B cell (primary cell): ENCODE data around the gene ZAR1L. TPM values are rescaled to one million over a fixed set of nuclear protein-coding genes. Genes with fewer than 3 reads are reported as not detected.

Experiments used
- ATAC-seq: fragments of 200-7000 bp; cut with Tn5 transposase; one replicate; pipeline ENCODE4 v1.10.0; 2021; ENCODE audit warnings: low read depth, mild to moderate bottlenecking, moderate number of reproducible peaks, moderate library complexity
- CTCF ChIA-PET: fragments of 350-600 bp; sonication (Branson Sonifier 250); formaldehyde crosslinking; loops from one replicate; lab custom pipeline; 2021; ENCODE audit warnings: antibody characterized with exemption, inconsistent platforms; lab: Charles Lee
- POLR2A ChIA-PET: fragments of 350-600 bp; sonication (Branson Sonifier 250); formaldehyde crosslinking; loops from one replicate; lab custom pipeline; 2021; ENCODE audit warnings: antibody characterized with exemption; lab: Charles Lee
- DNase-seq: peaks from one replicate; pipeline ENCODE4 v3.0.0; 2013
- H2AFZ ChIP-seq: 2 replicates; pipeline ENCODE4 v1.6.1; 2012; ENCODE audit warnings: mild to moderate bottlenecking, low read depth, low read length; ENCODE audit not compliant: insufficient read depth, poor library complexity, severe bottlenecking
- H3K27ac ChIP-seq, 2 donors: 1 replicate in 1 of 2; 2 replicates in 1 of 2; pipeline ENCODE4 v1.5.1; 2012 to 2013; ENCODE audit warnings: low read length in 2 of 2, mild to moderate bottlenecking in 2 of 2, moderate library complexity in 1 of 2
- H3K27me3 ChIP-seq, 4 experiments: fragments of 200-600 bp in 1 of 4; sonication (generic) in 1 of 4; replicated peaks in 1 of 4; 1 replicate in 2 of 4; 2 replicates in 2 of 4; pipeline versions ENCODE4 v1.6.1 to v1.7.0; 2013 to 2016; ENCODE audit warnings: low read length in 3 of 4, mild to moderate bottlenecking in 2 of 4, mixed read lengths in 1 of 4, moderate library complexity in 1 of 4; ENCODE audit not compliant: insufficient read depth in 4 of 4, control insufficient read depth in 3 of 4; ENCODE audit errors: control extremely low read depth in 1 of 4
- H3K36me3 ChIP-seq, 2 experiments: replicated peaks in 1 of 2; 1 replicate in 1 of 2; 2 replicates in 1 of 2; pipeline versions ENCODE4 v1.6.1 to v1.7.1; 2013; ENCODE audit warnings: low read length in 1 of 2; ENCODE audit not compliant: insufficient read depth in 2 of 2, control insufficient read depth in 1 of 2; ENCODE audit errors: control extremely low read depth in 1 of 2, extremely low read depth in 1 of 2
- H3K4me1 ChIP-seq, 2 donors: fragments of 200-600 bp in 1 of 2; sonication (generic) in 1 of 2; 1 replicate in 1 of 2; 2 replicates in 1 of 2; pipeline versions ENCODE4 v1.5.1 to v1.6.1; 2013 to 2017; ENCODE audit warnings: low read length in 2 of 2; ENCODE audit not compliant: control insufficient read depth in 2 of 2, insufficient read depth in 2 of 2
- H3K4me2 ChIP-seq: replicated peaks from 2 replicates; pipeline ENCODE3; 2012; ENCODE audit warnings: mild to moderate bottlenecking, low read depth, low read length; ENCODE audit not compliant: poor library complexity, severe bottlenecking
- H3K4me3 ChIP-seq, 5 experiments: fragments of 200-600 bp in 1 of 5; sonication (generic) in 1 of 5; 1 replicate in 3 of 5; 2 replicates in 2 of 5; pipeline versions ENCODE4 v1.5.1 to v1.7.0; 2011 to 2016; ENCODE audit warnings: low read length in 4 of 5, mild to moderate bottlenecking in 4 of 5, low read depth in 2 of 5, control low read depth in 1 of 5, moderate library complexity in 1 of 5; ENCODE audit not compliant: insufficient read depth in 1 of 5; ENCODE audit errors: control extremely low read depth in 1 of 5, extremely low read depth in 1 of 5
- H3K79me2 ChIP-seq: fragments of 200-600 bp; sonication (generic); one replicate; pipeline ENCODE4 v1.6.0; 2016; ENCODE audit warnings: low read length; ENCODE audit not compliant: control insufficient read depth, insufficient read depth
- H3K9ac ChIP-seq: fragments of 200-600 bp; sonication (generic); 2 replicates; pipeline ENCODE4 v1.6.1; 2017; ENCODE audit warnings: mild to moderate bottlenecking, low read length, moderate library complexity
- H3K9me3 ChIP-seq, 3 donors: one replicate each; pipeline versions ENCODE4 v1.6.1 to v1.7.1; 2013; ENCODE audit warnings: low read length in 2 of 3; ENCODE audit not compliant: control insufficient read depth in 2 of 3, insufficient read depth in 1 of 3; ENCODE audit errors: control extremely low read depth in 1 of 3
- H4K20me1 ChIP-seq: 2 replicates; pipeline ENCODE4 v1.6.0; 2012; ENCODE audit warnings: mild to moderate bottlenecking, low read length; ENCODE audit not compliant: insufficient read depth, control insufficient read depth, poor library complexity, severe bottlenecking
- H3K27ac Mint-ChIP-seq: one replicate; pipeline ENCODE4 v1.8.0; 2021; ENCODE audit warnings: mixed read lengths
- H3K27me3 Mint-ChIP-seq: one replicate; pipeline ENCODE4 v1.8.0; 2021; ENCODE audit warnings: mixed read lengths
- H3K4me1 Mint-ChIP-seq: one replicate; pipeline ENCODE4 v1.8.0; 2021; ENCODE audit warnings: mixed read lengths
- H3K4me3 Mint-ChIP-seq: one replicate; pipeline ENCODE4 v1.8.0; 2021; ENCODE audit warnings: mixed read lengths
- H3K9me3 Mint-ChIP-seq: one replicate; pipeline ENCODE4 v1.8.0; 2022; ENCODE audit warnings: mixed read lengths; ENCODE audit not compliant: insufficient read depth
- CTCF ChIP-seq: fragments of 200-600 bp; IDR thresholded peaks from one replicate; pipeline ENCODE4 v1.8.0; 2022; ENCODE audit warnings: antibody characterized with exemption, mild to moderate bottlenecking
- EZH2 ChIP-seq: IDR thresholded peaks from 2 replicates; pipeline ENCODE4 v1.6.1; 2012; ENCODE audit warnings: borderline replicate concordance, low read depth, mild to moderate bottlenecking, moderate library complexity, low read length; ENCODE audit not compliant: insufficient read depth, poor library complexity, severe bottlenecking
- WGBS: methylation state at CpG from one replicate; pipeline ENCODE4 v1.1.5; 2013; ENCODE audit warnings: missing lambda C conversion rate; ENCODE audit not compliant: insufficient coverage; 5-methylcytosine and 5-hydroxymethylcytosine counted together
- intact Hi-C: fragments of 100-400 bp; cut with micrococcal nuclease; formaldehyde crosslinking; loops from one replicate; pipeline ENCODE4 v1.10.0; 2022
- polyA plus RNA-seq: library from polyadenylated mRNA; depleted of rRNA; stranded (reverse); fragments of >200 nt; gene quantifications from 2 replicates; pipeline ENCODE4 v1.2.3, GENCODE V29; 2012
- total RNA-seq, 2 donors: library from RNA; stranded (reverse); fragments of 120-200 nt in 1 of 2; gene quantifications; 1 replicate in 1 of 2; 2 replicates in 1 of 2; pipeline versions ENCODE4 v1.2.3 to v1.2.4, GENCODE V29; 2013 to 2022

Gene ZAR1L
- total and polyA plus RNA-seq, 2 donors (not counting 1 experiment from before 2014, with no cell fraction given) = not detected

GRCh38 chr13:32259116-32259515 lies 56.0 kb downstream of the ZAR1L start:
- intact Hi-C loops = no loop called here
- Histone ChIP-seq H4K20me1 (no peaks in the 10 kb centered on the region), H3K4me3 (no peak overlapping the region), H3K9ac (no peak overlapping the region), H3K27me3 (no peaks in the 10 kb centered on the region), H3K27ac (no peak overlapping the region), H3K4me1 (no peaks in the 10 kb centered on the region), H3K9me3 (no peaks in the 10 kb centered on the region), H3K79me2 (no peaks in the 10 kb centered on the region), H3K4me2 (no peak overlapping the region), H2AFZ (no peak overlapping the region), H3K36me3 (no peaks in the 10 kb centered on the region)
- Mint-ChIP-seq H3K27me3 (no peaks in the 10 kb centered on the region), H3K4me1 (no peaks in the 10 kb centered on the region), H3K9me3 (no peaks in the 10 kb centered on the region), H3K4me3 (no peak overlapping the region), H3K27ac (no peak overlapping the region)
- CTCF ChIA-PET = interaction anchor here (1.6 kb wide), 1 partner anchor 9 kb away, joined by 4 read pairs; no protein-coding TSS in a partner anchor
- TF ChIP-seq CTCF (no peak), EZH2 (no peak)
- DNase-seq (no peak), ATAC-seq (no peak)
- POLR2A ChIA-PET = no interaction called here
- 92% methylated on average over 1 of the region's 1 CpG for WGBS

- Histone ChIP-seq H3K4me3 (no peak overlapping the region), H3K9ac (no peak overlapping the region), H3K36me3 (no peaks in the 10 kb centered on the region), H3K4me1 (no peaks in the 10 kb centered on the region), H3K4me2 (no peak overlapping the region), H3K9me3 (no peaks in the 10 kb centered on the region), H3K27ac (no peak overlapping the region), H3K79me2 (no peaks in the 10 kb centered on the region), H2AFZ (no peak overlapping the region), H4K20me1 (no peaks in the 10 kb centered on the region), H3K27me3 (no peaks in the 10 kb centered on the region)
- H3K9me3 Mint-ChIP-seq = no peaks in the 10 kb centered on the region
- DNase-seq (no peak), ATAC-seq (no peak)
- ChIA-PET POLR2A (no interaction called here), CTCF (no interaction called here)
- TF ChIP-seq CTCF = no peak
- TF ChIP-seq EZH2 = no peak
- no peaks in the 10 kb centered on the region for H3K27me3 Mint-ChIP-seq
- no peak overlapping the region for H3K27ac Mint-ChIP-seq
- no peaks in the 10 kb centered on the region for H3K4me1 Mint-ChIP-seq
- H3K4me3 Mint-ChIP-seq = no peak overlapping the region
- intact Hi-C loops = no loop called here
Measured at GRCh38 chr13:32257649-32258048, 57.5 kb downstream of the ZAR1L start.
